ENCODE data around the gene EEF1AKMT3.
A peak's percentile ranks its signal among the peaks of the same experiment; 100 is the strongest.

The EEF1AKMT3 gene

GRCh38 chr12:57735198-57735855 is 37.1 kb upstream of the EEF1AKMT3 start:
- no peak for DNase-seq

DNA sequence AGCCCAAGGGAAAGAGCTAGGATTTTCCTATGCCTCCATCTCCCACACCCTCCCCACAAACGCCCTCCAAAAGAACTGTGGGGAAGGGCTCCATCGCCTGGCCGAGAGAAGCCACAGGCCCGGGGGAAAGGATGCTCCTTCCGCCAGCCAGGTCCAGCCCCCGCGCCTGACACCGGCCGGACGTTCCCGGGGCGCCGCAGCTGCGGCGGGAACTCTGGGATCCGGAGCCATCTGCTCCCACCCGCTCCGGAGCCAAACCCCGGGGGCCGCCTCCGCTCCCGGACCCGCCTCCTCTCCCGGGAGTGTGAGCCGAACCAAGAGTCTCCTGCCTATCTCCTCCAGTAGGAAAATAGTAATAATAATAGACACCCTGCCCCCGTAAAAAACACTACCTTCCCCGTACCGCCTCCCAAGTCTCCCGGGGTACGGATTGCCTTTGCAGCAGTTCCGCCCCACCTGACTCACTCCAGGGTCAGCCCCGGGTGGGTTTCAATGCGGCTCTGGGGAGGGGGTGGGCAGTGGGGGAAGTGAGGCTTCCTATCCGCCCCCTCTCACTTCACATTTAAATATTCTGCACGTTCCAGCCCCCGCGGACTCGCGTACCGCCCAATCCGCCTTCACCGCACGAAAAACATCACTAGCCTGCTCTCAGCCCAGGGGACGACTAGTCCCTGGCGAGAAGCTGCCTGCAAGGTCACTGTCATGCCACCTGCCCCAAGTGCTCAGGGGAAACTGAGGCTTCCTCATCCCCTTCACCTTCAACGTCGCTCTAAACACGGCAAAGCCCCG is 36.3 kb upstream of the EEF1AKMT3 start:
- no peak for DNase-seq

DNA sequence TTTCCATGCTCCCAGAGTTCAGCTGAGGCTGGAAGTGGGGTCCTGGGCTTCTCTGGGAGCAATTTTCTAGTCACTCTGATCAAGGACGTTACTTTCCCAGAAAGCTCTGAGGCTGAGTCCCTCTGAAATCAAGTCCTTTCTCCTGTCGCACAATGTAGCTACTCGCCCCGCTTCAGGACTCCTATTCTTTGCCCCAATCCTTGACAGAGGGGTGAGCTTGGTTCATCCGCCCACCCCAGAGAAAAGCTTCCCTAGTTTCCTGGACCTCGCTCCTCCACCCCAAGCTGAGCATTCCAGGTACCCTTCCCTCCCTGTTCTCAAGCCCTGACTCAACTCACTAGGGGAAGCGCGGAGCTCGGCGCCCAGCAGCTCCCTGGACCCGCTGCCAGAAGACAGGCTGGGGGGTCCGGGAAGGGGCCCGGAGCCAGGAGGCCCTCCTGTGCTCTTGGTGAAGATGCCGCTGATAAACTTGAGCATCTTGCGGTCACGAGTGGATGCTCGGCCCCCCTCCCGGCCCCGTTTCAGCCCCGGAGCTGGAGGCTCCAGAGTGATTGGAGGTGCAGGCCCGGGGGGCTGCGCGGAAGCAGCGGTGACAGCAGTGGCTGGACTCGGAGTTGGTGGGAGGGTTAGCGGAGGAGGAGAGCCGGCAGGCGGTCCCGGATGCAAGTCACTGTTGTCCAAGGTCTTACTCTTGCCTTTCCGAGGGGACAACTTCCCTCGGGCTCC is 35.5 kb upstream of the EEF1AKMT3 start:
- no peak for DNase-seq

DNA sequence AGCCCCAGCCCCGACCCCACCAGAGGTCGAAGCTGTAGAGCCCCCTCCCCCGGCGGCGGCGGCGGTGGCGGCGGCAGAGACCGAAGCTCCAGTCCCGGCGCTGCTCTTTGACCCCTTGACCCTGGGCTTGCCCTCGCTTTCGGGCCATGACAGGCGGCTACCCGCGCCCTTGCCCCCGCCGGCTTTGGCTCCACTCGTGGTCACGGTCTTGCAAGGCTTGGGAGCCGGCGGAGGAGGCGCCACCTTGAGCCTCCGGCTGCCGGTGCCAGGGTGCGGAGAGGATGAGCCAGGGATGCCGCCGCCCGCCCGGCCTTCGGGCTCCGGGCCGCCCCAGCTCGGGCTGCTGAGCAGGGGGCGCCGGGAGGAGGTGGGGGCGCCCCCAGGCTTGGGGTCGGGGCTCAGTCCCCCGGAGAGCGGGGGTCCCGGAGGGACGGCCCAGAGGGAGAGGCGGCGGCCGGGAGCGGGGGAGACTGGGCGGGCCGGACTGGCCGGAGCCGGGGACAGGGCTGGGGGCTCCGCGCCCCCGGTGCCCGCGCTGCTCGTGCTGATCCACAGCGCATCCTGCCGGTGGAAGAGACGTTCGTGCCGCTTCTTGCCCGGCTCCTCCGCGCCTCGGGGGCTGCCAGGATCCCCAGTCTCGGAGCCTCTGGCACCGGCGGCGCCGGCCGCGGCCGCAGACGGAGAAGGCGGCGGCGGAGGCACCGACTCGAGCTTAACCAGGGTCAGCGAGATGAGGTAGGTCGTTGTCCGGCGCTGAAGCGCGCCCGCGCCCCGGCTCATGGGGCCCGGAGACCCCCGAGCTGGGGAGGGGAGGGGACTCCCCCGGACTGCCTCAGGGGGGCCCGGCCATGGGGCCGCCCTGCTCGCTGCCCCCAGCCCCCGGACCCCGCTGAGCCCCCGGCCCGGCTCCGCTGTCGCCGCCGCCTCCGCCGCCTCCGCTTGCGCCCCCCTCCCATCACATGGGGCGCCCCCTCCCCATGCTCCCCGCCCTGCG is 34.6 kb upstream of the EEF1AKMT3 start:
- no peak for DNase-seq

DNA sequence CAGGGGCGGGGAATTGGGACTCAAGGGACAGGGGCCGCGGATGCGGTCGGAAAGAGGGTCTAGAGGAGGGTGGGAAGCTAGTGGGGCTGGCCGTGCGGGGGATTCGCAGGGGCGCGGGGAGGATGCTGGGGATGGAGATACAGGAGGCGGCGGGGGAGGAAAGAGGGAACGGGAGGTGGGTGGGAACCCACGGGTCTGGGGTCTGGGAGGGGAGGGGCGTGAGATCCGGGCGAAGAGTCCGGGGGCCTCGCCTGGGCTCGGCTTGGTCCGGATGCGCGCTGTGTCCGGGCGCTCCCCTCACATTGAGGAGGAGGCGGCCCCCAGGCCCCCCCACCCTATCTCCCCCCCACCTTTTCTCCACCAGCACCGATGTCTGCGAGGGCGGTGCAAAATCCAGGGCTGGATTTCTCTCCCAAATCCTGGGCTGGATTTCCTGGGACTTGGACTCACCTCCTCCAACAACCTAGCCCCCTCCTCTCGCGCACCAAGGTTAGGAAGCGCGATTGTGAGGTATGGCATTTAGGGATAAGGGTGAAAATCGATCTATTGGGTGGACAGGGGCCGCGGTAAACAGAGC is 33.7 kb upstream of the EEF1AKMT3 start, which contains the start of gene AGAP2:
Gene AGAP2, minus strand, starts transcription at position 82 of the 577 bp plus-strand sequence. CDS start 496 bp downstream, outside the sequence.
- no peak for DNase-seq

DNA sequence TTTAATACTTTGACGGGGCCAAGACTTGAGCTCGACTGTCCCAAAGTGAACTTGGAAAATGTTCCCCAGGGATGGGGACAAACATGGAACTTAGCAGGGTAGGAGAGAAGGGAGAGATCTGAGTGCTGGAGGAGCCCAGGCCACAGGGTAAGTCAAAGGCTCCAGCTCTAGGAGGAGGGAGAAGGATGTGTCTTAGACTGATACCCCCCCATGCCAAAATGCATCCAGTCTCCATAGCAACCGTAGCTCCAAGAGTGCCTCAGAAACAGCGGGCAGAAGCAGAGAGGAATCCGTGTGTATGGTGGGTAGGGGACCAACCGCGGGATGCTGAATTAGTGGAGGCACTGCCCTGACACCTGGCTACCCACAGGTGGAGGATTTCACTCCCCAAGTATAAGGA is 33.0 kb upstream of the EEF1AKMT3 start:
- DNase-seq: no peak

GRCh38 chr12:57739914-57740538 is 32.4 kb upstream of the EEF1AKMT3 start:
- no peak for DNase-seq

DNA sequence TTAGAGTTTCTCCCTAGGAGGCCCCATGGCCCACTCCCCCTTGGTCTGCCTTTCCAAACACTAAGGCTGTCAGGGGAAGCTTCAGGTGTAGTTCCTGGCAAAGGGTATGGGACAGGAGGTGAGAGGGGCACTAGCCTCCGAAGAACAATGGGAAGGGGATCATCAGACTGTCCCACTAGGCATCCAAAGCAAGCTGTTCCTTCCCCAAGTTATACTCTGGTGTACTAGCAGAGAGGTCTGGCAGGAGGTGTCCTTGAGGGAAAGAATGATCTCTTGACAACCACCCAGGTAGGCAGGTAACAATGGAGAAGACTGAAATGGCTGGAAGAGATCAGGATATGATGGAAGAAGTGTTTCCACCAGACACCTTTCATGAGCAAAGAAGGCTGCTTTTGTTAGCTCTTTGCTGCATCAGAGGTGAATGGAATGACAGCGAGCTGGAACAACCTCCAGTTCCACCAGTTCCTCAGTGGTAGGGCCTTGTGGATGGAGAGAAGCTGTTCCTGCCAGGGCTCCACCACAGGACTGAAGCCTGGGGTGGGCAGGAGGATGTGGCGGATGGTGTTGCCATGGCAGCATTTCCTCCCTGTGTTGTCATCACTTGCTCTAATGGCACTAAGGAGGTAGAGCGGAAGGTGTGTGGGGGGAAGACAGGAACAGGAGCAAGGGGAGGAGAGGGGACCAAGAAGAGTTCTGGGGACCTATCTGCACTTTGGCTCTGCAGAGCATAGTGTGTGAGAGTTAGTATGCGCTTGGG is 31.6 kb upstream of the EEF1AKMT3 start:
- peak; percentile 73 for DNase-seq

DNA sequence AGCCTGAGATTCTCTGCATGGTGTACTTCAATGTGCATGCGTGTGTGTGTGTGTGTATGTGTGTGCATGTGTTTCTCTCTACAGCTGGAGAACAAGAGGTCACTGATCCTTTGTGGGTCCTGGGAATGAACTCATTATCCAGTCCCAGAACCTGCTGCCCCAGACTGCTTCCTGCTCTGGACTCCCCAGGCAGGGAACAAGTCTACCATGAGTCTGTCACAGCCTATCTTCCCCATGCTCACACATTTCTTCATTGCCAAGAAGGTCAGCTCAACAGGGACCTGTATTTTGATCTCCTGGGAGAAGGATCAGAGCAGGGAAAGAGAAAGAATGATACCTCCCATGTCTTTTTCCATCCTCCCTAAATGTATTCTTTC is 31.0 kb upstream of the EEF1AKMT3 start:
- no peak for DNase-seq

DNA sequence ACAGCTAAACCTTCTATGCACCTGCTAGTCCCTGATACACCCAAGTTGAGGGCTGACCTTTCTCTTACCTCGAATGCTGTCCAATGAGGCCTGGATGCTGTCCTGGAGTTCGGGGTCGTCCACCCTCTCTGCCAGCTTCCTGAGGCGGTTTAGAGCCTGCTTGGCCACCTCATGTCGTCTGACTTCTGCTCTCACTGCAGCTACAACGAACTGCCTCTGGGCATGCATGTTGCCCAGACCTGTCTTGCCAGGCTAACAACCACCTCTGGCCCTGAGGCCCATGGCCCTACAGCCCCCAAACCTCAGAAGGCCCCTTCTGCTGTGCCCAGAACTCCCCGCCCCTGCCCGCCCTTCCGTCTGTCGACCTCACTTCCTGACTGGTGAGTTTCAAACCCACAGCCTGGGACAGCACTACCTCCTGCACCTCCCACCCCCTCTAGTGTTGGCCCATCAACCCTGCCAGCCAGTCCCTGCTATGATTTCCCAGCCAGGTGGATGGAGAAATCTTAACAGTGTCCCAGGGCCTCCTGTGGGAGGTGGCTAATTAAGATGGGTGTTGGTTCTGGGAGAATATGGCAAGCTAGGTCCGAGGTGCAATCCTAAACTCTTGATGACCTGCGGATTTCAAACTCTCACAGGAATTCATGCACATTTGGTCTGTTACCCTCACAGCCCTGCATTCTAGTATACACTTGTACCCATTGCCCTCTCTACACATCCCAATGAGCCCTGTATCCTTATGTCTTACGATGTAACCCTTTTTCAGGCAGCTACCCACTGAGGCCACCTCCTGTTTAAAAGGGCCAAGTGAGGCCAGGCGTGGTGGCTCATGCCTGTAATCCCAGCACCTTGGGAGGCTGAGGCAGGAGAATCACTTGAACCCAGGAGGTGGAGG is 30.3 kb upstream of the EEF1AKMT3 start:
- peak; percentile 87 for DNase-seq

DNA sequence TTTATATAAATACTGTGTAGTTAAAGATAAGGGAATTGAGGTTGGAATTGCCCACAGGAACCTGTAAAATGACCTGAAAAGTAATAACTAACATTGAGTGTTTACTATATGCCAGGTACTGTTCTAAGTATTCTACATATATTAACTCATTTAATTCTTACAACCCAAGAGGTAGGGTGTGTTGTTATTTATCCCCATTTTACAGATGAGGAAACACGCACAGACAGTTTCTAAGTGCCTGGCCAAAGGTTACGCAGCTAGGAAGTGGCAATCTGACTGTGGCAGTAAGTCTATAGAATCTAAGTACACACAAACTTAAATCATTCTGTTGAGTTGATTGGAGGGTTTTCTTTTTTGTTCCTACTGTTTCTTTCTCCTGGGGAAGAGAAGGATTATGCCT is 28.6 kb upstream of the EEF1AKMT3 start:
- DNase-seq: no peak

DNA sequence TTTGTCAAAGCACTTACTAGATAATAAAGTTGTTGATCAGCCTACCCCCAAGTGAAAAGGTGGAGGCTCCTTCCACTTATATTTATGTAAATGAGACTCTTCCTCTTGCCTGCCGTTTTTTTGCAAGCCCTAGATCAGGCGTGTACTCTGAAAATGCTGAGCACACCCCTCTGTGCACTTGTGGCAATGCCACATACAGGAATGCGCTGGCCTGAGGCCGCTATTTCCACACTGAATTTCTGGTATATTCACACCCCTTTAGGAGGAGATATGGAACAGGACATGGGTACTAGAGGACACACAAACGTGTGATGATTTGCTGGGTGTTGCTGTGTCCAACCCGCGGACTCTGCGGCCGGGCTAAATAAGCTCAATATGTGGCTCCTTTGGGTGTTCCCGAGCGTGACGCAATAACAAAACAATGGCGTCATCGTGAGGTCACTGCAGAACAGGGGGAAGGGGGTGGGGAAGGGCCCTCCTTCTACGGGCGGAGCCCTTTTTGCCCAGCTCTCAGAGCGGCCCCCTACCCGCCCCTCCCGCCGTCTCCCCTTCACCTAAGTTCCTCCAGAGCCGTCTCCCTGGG is 28.1 kb upstream of the EEF1AKMT3 start:
- no peak for DNase-seq

DNA sequence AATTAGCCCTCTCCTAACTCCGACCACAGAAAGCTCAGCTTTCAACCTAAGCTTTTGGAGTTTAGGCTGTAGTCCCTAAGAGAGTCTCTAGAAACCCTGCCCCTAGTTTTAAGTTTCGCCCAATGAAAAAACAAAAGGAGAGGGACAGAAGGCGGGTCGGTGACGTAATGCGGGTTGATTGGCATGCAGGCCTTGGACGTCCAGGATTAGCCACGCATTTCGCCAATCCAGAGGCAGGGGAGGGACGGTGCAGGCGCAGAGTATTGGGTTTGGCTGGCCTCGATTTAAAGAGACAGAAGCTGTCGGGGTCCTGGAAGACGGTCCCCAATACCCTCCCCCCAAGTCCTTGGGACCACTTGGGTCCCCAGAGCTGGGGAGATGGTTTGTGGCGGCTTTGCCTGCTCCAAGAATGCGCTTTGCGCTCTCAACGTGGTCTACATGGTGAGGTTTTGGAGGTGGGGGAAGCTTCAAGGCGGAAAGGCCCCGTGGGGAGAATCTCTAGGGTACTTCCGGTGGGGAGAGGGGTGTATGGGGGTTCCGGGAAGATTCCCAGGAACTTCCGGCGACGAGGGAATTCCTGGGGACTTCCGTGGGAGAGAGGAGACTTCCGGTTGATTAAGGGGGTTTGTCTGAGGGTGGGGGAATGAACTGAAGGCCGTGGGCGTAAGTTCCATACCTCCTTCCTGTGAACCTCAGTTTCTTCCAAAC is 27.5 kb upstream of the EEF1AKMT3 start, which contains the start of gene TSPAN31:
Gene TSPAN31, plus strand, starts transcription at position 263 of the 708 bp plus-strand sequence. Its CDS starts 116 bp downstream, at position 379.
- DNase-seq: peak; percentile 100

DNA sequence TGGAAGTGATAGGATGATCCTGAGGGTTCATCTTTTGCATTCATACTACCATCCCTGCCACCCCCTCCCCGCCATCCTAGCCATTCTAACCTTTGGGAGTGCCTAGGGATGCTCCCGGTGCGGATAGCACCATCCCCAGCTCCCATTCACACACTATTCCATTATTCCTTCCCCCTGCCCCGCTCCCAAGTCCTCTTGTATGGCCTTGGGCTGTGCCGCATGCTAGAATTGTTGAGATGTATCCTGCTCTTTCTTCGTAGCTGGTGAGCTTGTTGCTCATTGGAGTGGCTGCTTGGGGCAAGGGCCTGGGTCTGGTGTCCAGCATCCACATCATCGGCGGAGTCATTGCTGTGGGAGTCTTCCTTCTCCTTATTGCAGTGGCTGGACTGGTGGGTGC is 26.9 kb upstream of the EEF1AKMT3 start:
- peak; percentile 40 for DNase-seq

- DNase-seq: no peak
These were observed 26.4 kb upstream of the EEF1AKMT3 start for GRCh38 chr12:57746025-57746424.

GRCh38 chr12:57749061-57749460 is 23.4 kb upstream of the EEF1AKMT3 start:
- no peak for DNase-seq

- DNase-seq: no peak
These were observed 21.6 kb upstream of the EEF1AKMT3 start for GRCh38 chr12:57750561-57751431.

DNA sequence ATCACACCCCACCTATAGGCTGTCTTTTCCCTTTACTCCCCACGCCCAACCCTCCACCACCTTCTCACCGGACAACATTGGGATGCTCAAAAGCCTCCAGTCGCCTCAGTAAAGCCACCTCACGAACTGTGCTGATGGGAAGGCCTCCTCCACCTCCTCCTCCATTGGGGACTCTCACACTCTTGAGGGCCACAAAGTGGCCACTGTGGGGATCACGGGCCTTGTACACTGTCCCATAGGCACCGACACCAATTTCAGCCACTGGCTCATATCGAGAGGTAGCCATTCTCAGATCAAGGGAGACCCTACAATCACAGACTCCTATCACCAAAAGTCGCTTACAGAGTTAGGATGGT is 21.0 kb upstream of the EEF1AKMT3 start:
- no peak for DNase-seq

Measured in hematopoietic multipotent progenitor cell treated with erythropoietin and hydrocortisone succinate and interleukin-3 and kit ligand, for 6 days (in vitro differentiated cells).